K562 (cell line): ENCODE measurements around the gene ZFP62. TPM values are rescaled to one million over a fixed set of nuclear protein-coding genes. Genes with fewer than 3 reads are reported as not detected.

Experiments used
- ATAC-seq: fragments of 200-7000 bp; cut with Tn5 transposase; 3 replicates; pipeline ENCODE4 v1.9.1; 2020; ENCODE audit warnings: moderate library complexity
- BruUV-seq: library from RNA; stranded (reverse); fragments of 400-500 nt; replicated peaks from 2 replicates; lab custom pipeline; 2021; lab: Mats Ljungman, UMichigan
- CTCF ChIA-PET: fragments of 300-600 bp; formaldehyde crosslinking; extraction: SDS; loops from one replicate; lab custom pipeline; 2021; ENCODE audit warnings: low intra/inter-chr PET ratio; lab: Yijun Ruan, JAX
- POLR2A ChIA-PET: fragments of 300-600, 350-650 bp; sonication (Branson Sonifier 250); formaldehyde crosslinking; extraction: SDS; loops from one replicate; lab custom pipeline; 2021; ENCODE audit warnings: antibody characterized with exemption, inconsistent platforms; lab: Yijun Ruan, JAX
- DNase-seq, 4 experiments: peaks; one replicate each; pipeline versions ENCODE4 v3.0.0 to v3.0.0-alpha.2; 2011 to 2018; ENCODE audit warnings: low spot score in 3 of 4, mixed read lengths in 3 of 4; ENCODE audit errors: extremely low read depth in 1 of 4
- FAIRE-seq: peaks from 2 replicates; lab custom pipeline; 2011; peaks lifted over from hg19 to GRCh38; lab: Jason Lieb, UNC
- H2AFZ ChIP-seq: 2 replicates; pipeline ENCODE4 v1.6.0; 2011; ENCODE audit warnings: low read depth, low read length, control low read depth, inconsistent platforms
- H3K27ac ChIP-seq: fragments of 200-600 bp; 3 replicates; pipeline ENCODE4 v1.8.0; 2011; ENCODE audit warnings: low read depth, mild to moderate bottlenecking, control low read depth, inconsistent platforms, low read length, moderate library complexity, mixed read lengths; ENCODE audit errors: extremely low read depth
- H3K27me3 ChIP-seq, 2 experiments: fragments of 300-600 bp in 1 of 2; 2 replicates in 1 of 2; 3 replicates in 1 of 2; pipeline versions ENCODE4 v1.6.0 to v1.8.0; 2011; ENCODE audit warnings: inconsistent platforms in 2 of 2, low read length in 2 of 2, mild to moderate bottlenecking in 1 of 2, mixed read lengths in 1 of 2, moderate library complexity in 1 of 2; ENCODE audit not compliant: control insufficient read depth in 2 of 2, insufficient read depth in 2 of 2
- H3K36me3 ChIP-seq: fragments of 300-600 bp; 3 replicates; pipeline ENCODE4 v1.8.0; 2011; ENCODE audit warnings: mild to moderate bottlenecking, low read length, inconsistent platforms; ENCODE audit not compliant: control insufficient read depth, insufficient read depth
- H3K4me1 ChIP-seq, 2 experiments: fragments of 200-600 bp in 1 of 2; replicated peaks in 1 of 2; 2 replicates in 1 of 2; 3 replicates in 1 of 2; pipeline versions ENCODE4 v1.5.1 to v1.8.0; 2011; ENCODE audit warnings: inconsistent platforms in 2 of 2, low read length in 2 of 2, mild to moderate bottlenecking in 1 of 2, mixed read lengths in 1 of 2, moderate library complexity in 1 of 2; ENCODE audit not compliant: control insufficient read depth in 2 of 2, insufficient read depth in 2 of 2
- H3K4me2 ChIP-seq: 2 replicates; pipeline ENCODE4 v1.6.1; 2011; ENCODE audit warnings: low read length, control low read depth, inconsistent platforms, mixed read lengths; ENCODE audit not compliant: insufficient read depth
- H3K4me3 ChIP-seq: fragments of 200-600 bp; sonication (generic), shearing (Covaris generic); 2 replicates; pipeline ENCODE4 v1.5.1; 2016; ENCODE audit warnings: control low read depth, inconsistent platforms
- H3K79me2 ChIP-seq: fragments of 200-600 bp; 3 replicates; pipeline ENCODE4 v1.8.0; 2011; ENCODE audit warnings: low read length, inconsistent platforms; ENCODE audit not compliant: control insufficient read depth, insufficient read depth
- H3K9ac ChIP-seq, 2 experiments: 2 replicates each; pipeline versions ENCODE4 v1.6.0 to v1.6.1; 2011; ENCODE audit warnings: low read depth in 2 of 2, low read length in 2 of 2, control low read depth in 1 of 2, inconsistent platforms in 1 of 2, mild to moderate bottlenecking in 1 of 2, mixed read lengths in 1 of 2; ENCODE audit not compliant: insufficient read depth in 1 of 2
- H3K9me1 ChIP-seq: one replicate; pipeline ENCODE4 v1.6.0; 2011; ENCODE audit warnings: inconsistent platforms, mild to moderate bottlenecking, low read length, moderate library complexity; ENCODE audit not compliant: control insufficient read depth, insufficient read depth
- H3K9me3 ChIP-seq: replicated peaks from 2 replicates; pipeline ENCODE4 v1.5.1; 2011; ENCODE audit warnings: low read depth, low read length, inconsistent platforms; ENCODE audit not compliant: control insufficient read depth, insufficient read depth
- H4K20me1 ChIP-seq: replicated peaks from 2 replicates; pipeline ENCODE4 v1.6.1; 2011; ENCODE audit warnings: low read length, inconsistent platforms, mixed read lengths; ENCODE audit not compliant: control insufficient read depth, insufficient read depth
- BHLHE40 ChIP-seq: IDR thresholded peaks from 2 replicates; pipeline ENCODE4 v1.6.1; 2011; ENCODE audit warnings: low read length, improper control_type of control experiment
- BMI1 ChIP-seq: fragments of 150-350 bp; IDR thresholded peaks from 2 replicates; pipeline ENCODE4 v1.6.1; 2014; ENCODE audit warnings: low read length
- CCAR2 ChIP-seq: fragments of 200-400 bp; formaldehyde crosslinking; IDR thresholded peaks from 2 replicates; pipeline ENCODE4 v1.6.1; 2017; ENCODE audit warnings: mild to moderate bottlenecking, low read depth, low read length
- KDM2B ChIP-seq: fragments of 250-450 bp; sonication (Bioruptor Pico); IDR thresholded peaks from 2 replicates; pipeline ENCODE4 v1.8.0; 2021; ENCODE audit warnings: mild to moderate bottlenecking, moderate library complexity
- L3MBTL2 ChIP-seq: fragments of 450-650 bp; IDR thresholded peaks from 2 replicates; pipeline ENCODE4 v1.6.1; 2016; ENCODE audit warnings: mild to moderate bottlenecking, moderate library complexity
- MAX ChIP-seq: sonication (generic); formaldehyde crosslinking; IDR thresholded peaks from 2 replicates; pipeline ENCODE4 v1.9.0; 2022; ENCODE audit warnings: mild to moderate bottlenecking, missing genetic modification reagents
- MCM7 ChIP-seq, 2 experiments: fragments of 450-650 bp; IDR thresholded peaks; 2 replicates each; pipeline ENCODE4 v1.6.1; 2016 to 2018
- MEF2A ChIP-seq: IDR thresholded peaks from 2 replicates; pipeline ENCODE4 v1.6.1; 2011; ENCODE audit warnings: low read depth, mild to moderate bottlenecking, low read length, moderate library complexity; ENCODE audit not compliant: control insufficient read depth
- PPARD ChIP-seq: fragments of 250-450 bp; sonication (Bioruptor Pico); IDR thresholded peaks from 2 replicates; pipeline ENCODE4 v1.8.0; 2022; ENCODE audit warnings: inconsistent platforms, mild to moderate bottlenecking, moderate library complexity
- PRDM10 ChIP-seq: fragments of 450-650 bp; IDR thresholded peaks from 2 replicates; pipeline ENCODE4 v1.6.1; 2018; ENCODE audit not compliant: partially characterized antibody
- RBM22 ChIP-seq: fragments of 200-400 bp; formaldehyde crosslinking; IDR thresholded peaks from 2 replicates; pipeline ENCODE4 v1.6.1; 2018; ENCODE audit warnings: low read length, low read depth; ENCODE audit not compliant: poor library complexity, severe bottlenecking
- SAFB2 ChIP-seq: fragments of 200-400 bp; formaldehyde crosslinking; IDR thresholded peaks from 2 replicates; pipeline ENCODE4 v1.6.1; 2018; ENCODE audit warnings: borderline replicate concordance, low read length, low read depth, moderate library complexity; ENCODE audit not compliant: severe bottlenecking
- SNIP1 ChIP-seq: fragments of 450-650 bp; IDR thresholded peaks from 2 replicates; pipeline ENCODE4 v1.7.1; 2017; ENCODE audit warnings: low read depth, mild to moderate bottlenecking
- SPI1 ChIP-seq: IDR thresholded peaks from 2 replicates; pipeline ENCODE4 v1.6.1; 2011; ENCODE audit warnings: low read depth, low read length, control low read depth, borderline replicate concordance
- TAL1 ChIP-seq: fragments of 450-650 bp; IDR thresholded peaks from 2 replicates; pipeline ENCODE4 v1.6.1; 2016; ENCODE audit warnings: mild to moderate bottlenecking
- TFAM ChIP-seq: fragments of 250-450 bp; sonication (Bioruptor Pico); conservative IDR thresholded peaks from 2 replicates; pipeline ENCODE4 v1.5.0; 2021; ENCODE audit warnings: mild to moderate bottlenecking, moderate library complexity
- TSC22D4 ChIP-seq: fragments of 450-650 bp; IDR thresholded peaks from 2 replicates; pipeline ENCODE4 v1.6.1; 2016; ENCODE audit warnings: missing genetic modification characterization, missing biosample characterization, control low read depth
- USF2 ChIP-seq: sonication (generic); formaldehyde crosslinking; IDR thresholded peaks from 2 replicates; pipeline ENCODE4 v1.5.0; 2020; ENCODE audit warnings: missing genetic modification reagents
- ZNF184 ChIP-seq: sonication (generic); formaldehyde crosslinking; IDR thresholded peaks from 2 replicates; pipeline ENCODE4 v1.5.0; 2020; ENCODE audit warnings: missing genetic modification reagents
- WGBS: fragments of 100-300 bp; shearing (Covaris generic); methylation state at CpG from one replicate; pipeline ENCODE4 v1.1.6; 2016; ENCODE audit warnings: low coverage, mixed read lengths; ENCODE audit not compliant: insufficient coverage; ENCODE audit errors: missing lambda C conversion rate; 5-methylcytosine and 5-hydroxymethylcytosine counted together
- in situ Hi-C: fragments of 300-500 bp; cut with MboI; formaldehyde crosslinking; loops from 4 replicates; pipeline ENCODE4 v1.15.0; 2018; ENCODE audit warnings: inconsistent platforms, mixed read lengths
- intact Hi-C: fragments of 100-400 bp; cut with micrococcal nuclease; formaldehyde crosslinking; loops from 2 replicates; pipeline ENCODE4 v1.14.2; 2022
- polyA plus RNA-seq, 8 experiments: library from polyadenylated mRNA; depleted of rRNA in 4 of 8; stranded (reverse) in 5 of 8; unstranded in 3 of 8; fragments of >200 nt; fragmentation: Nextera tagmentation in 2 of 8; fragmentation: Illumina TruSeq in 1 of 8; extraction: Ambion mirVana in 2 of 8; extraction: Trizol in 1 of 8; gene quantifications; 2 replicates each; pipeline versions ENCODE4 v1.2.1 to v1.2.3, GENCODE V29; 2011 to 2014; ENCODE audit warnings: inconsistent platforms in 1 of 8, missing spikeins in 1 of 8
- total RNA-seq, 7 experiments: library from RNA; depleted of rRNA in 6 of 7; stranded (reverse); fragments of >200 nt in 6 of 7; fragmentation: Illumina TruSeq in 2 of 7; extraction: Trizol in 2 of 7; gene quantifications; 2 replicates each; pipeline versions ENCODE4 v1.2.1 to v1.2.3, GENCODE V29; 2011 to 2021; ENCODE audit warnings: low replicate concordance in 1 of 7

Gene ZFP62
- total and polyA plus RNA-seq, 9 of the 15 experiments (the other 6 are each of a cell fraction or from before 2014, with no cell fraction given), result 12.2 to 37.5 (median 25.0) TPM

- Histone ChIP-seq H3K9ac (peak overlapping the region; percentile 44 to 53; a peak in 2 of 4 replicates), H3K27ac (peak overlapping the region; percentile 35; the same call in 1 of the 3 replicates), H3K9me3 (no peaks in the 10 kb centered on the region), H3K36me3 (no peaks in the 10 kb centered on the region), H3K4me3 (no peak overlapping the region), H2AFZ (peak overlapping the region; percentile 95), H3K27me3 (no peaks in the 10 kb centered on the region), H3K4me2 (peak overlapping the region; percentile 50), H3K79me2 (peaks cover 16% of the 10 kb centered on the region), H3K9me1 (no peaks in the 10 kb centered on the region), H4K20me1 (no peaks in the 10 kb centered on the region), H3K4me1 (peaks cover 36 to 49% of the 10 kb centered on the region in 2 experiments)
- FAIRE-seq, result no peak
- intact Hi-C loops, result no loop called here
- CTCF ChIA-PET, result no interaction called here
- WGBS, result 38% methylated on average over 9 of the region's 9 CpGs
- ATAC-seq, result no peak
- in situ Hi-C loops, result no loop called here
- POLR2A ChIA-PET, result interaction anchor here (1.1 to 3.2 kb wide), 2 partner anchors 11 to 15 kb away, joined by 3 to 14 read pairs; no protein-coding TSS in a partner anchor
- BruUV-seq, result no TSS peak
- DNase-seq, result no peak
- TF ChIP-seq TAL1 (no peak), SPI1 (peak; percentile 81; the same call in 1 of the 2 replicates), PPARD (CRISPR knock-in tag) (no peak), MCM7 (IDR thresholded peaks at IDR 0.05) (no peak), ZNF184 (CRISPR knock-in tag) (no peak), PRDM10 (peak; percentile 47), L3MBTL2 (peak; percentile 43; the same call in 1 of the 2 replicates), USF2 (CRISPR knock-in tag) (0 out of 2 replicates have a peak, but pooled peaks have one; percentile 28), MAX (CRISPR knock-in tag) (no peak), SNIP1 (no peak), TSC22D4 (tag) (no peak), KDM2B (CRISPR knock-in tag) (no peak), BMI1 (no peak), BHLHE40 (no peak), TFAM (no peak), CCAR2 (no peak), MEF2A (no peak), RBM22 (no peak), SAFB2 (no peak)
Measured at GRCh38 chr5:180815293-180815917, 45.7 kb downstream of the ZFP62 start.
